ENCODE measurements around the gene CUBN. TPM values are rescaled to one million over a fixed set of nuclear protein-coding genes. Genes with fewer than 3 reads are reported as not detected.

CUBN gene
- total and polyA plus RNA-seq, 9 of the 15 experiments (the other 6 are each of a cell fraction or from before 2014, with no cell fraction given): 0.04 to 0.33 (median 0.09) TPM

- TF ChIP-seq, protein P1, sequence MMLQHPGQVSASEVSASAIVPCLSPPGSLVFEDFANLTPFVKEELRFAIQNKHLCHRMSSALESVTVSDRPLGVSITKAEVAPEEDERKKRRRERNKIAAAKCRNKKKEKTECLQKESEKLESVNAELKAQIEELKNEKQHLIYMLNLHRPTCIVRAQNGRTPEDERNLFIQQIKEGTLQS (IDR thresholded peaks at IDR 0.05): 0 out of 2 replicates have a peak, but pooled peaks have one; percentile 41
- TF ChIP-seq, protein P1 (CRISPR knock-in tag; conservative IDR thresholded peaks at IDR 0.05): no peak
- TF ChIP-seq KLF16 (IDR thresholded peaks at IDR 0.05): no peak
- TF ChIP-seq IFI16 (CRISPR knock-in tag; IDR thresholded peaks at IDR 0.05): no peak
- TF ChIP-seq HDAC2 (IDR thresholded peaks at IDR 0.05): no peak
- no peak for TF ChIP-seq CREB3L1 (IDR thresholded peaks at IDR 0.05; ENCODE audit: borderline replicate concordance, low read depth)
- TF ChIP-seq SMAD2 (IDR thresholded peaks at IDR 0.05; ENCODE audit: low read depth, low read length): no peak
- no peak for TF ChIP-seq CBX5 (IDR thresholded peaks at IDR 0.05; ENCODE audit: borderline replicate concordance, low read depth)
- no peak for TF ChIP-seq DACH1 (IDR thresholded peaks at IDR 0.05; ENCODE audit: partially characterized antibody)
- TF ChIP-seq, protein P2, sequence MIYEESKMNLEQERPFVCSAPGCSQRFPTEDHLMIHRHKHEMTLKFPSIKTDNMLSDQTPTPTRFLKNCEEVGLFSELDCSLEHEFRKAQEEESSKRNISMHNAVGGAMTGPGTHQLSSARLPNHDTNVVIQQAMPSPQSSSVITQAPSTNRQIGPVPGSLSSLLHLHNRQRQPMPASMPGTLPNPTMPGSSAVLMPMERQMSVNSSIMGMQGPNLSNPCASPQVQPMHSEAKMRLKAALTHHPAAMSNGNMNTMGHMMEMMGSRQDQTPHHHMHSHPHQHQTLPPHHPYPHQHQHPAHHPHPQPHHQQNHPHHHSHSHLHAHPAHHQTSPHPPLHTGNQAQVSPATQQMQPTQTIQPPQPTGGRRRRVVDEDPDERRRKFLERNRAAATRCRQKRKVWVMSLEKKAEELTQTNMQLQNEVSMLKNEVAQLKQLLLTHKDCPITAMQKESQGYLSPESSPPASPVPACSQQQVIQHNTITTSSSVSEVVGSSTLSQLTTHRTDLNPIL (CRISPR knock-in tag; IDR thresholded peaks at IDR 0.05): no peak
- TF ChIP-seq FOXJ3 (CRISPR knock-in tag; IDR thresholded peaks at IDR 0.05): no peak
- no peak for TF ChIP-seq MTA1 (IDR thresholded peaks at IDR 0.05; ENCODE audit: borderline replicate concordance)
- no peak for TF ChIP-seq EP300 (IDR thresholded peaks at IDR 0.05; ENCODE audit: low read length)
- TF ChIP-seq DEAF1 (CRISPR knock-in tag; IDR thresholded peaks at IDR 0.05): no peak
- no peak for TF ChIP-seq SAP30 (IDR thresholded peaks at IDR 0.05; ENCODE audit: borderline replicate concordance, insufficient read depth, low read depth, low read length, poor library complexity, severe bottlenecking)
- TF ChIP-seq ZEB2 (IDR thresholded peaks at IDR 0.05): 0 out of 2 replicates have a peak, but pooled peaks have one; percentile 38
- TF ChIP-seq CREBBP (IDR thresholded peaks at IDR 0.05; ENCODE audit: low read depth, low read length): no peak
- no peak for TF ChIP-seq LCOR (CRISPR knock-in tag; IDR thresholded peaks at IDR 0.05)
- TF ChIP-seq, protein P3, sequence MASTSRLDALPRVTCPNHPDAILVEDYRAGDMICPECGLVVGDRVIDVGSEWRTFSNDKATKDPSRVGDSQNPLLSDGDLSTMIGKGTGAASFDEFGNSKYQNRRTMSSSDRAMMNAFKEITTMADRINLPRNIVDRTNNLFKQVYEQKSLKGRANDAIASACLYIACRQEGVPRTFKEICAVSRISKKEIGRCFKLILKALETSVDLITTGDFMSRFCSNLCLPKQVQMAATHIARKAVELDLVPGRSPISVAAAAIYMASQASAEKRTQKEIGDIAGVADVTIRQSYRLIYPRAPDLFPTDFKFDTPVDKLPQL (IDR thresholded peaks at IDR 0.05; ENCODE audit: extremely low read depth, insufficient read length): no peak
- no peak for TF ChIP-seq TSHZ1 (CRISPR knock-in tag; IDR thresholded peaks at IDR 0.05)
- no peak for TF ChIP-seq GATAD2B (IDR thresholded peaks at IDR 0.05; ENCODE audit: borderline replicate concordance)
Measured at GRCh38 chr10:16856092-16856491, 273.5 kb downstream of the CUBN start (continued).

Measured in K562 (cell line).